Kidney (tissue), 14 donors: ENCODE results near the gene HOXA3. TPM values are rescaled to one million over a fixed set of nuclear protein-coding genes. Genes with fewer than 3 reads are reported as not detected.

Experiments used
- DNase-seq, 5 donors: peaks; one replicate each; pipeline ENCODE4 v3.0.0-alpha.2; 2013 to 2020
- FAIRE-seq: peaks from 2 replicates; lab custom pipeline; 2012; peaks lifted over from hg19 to GRCh38; lab: Jason Lieb, UNC
- H3K27ac ChIP-seq, 2 donors: one replicate each; pipeline ENCODE4 v1.7.0; 2013; ENCODE audit warnings: low read depth in 2 of 2, low read length in 2 of 2, inconsistent platforms in 1 of 2
- H3K27me3 ChIP-seq: one replicate; pipeline ENCODE4 v1.7.1; 2013; ENCODE audit warnings: low read length, inconsistent platforms; ENCODE audit not compliant: control insufficient read depth, insufficient read depth
- H3K36me3 ChIP-seq, 3 donors: one replicate each; pipeline versions ENCODE4 v1.7.0 to v1.7.1; 2013; ENCODE audit warnings: low read length in 3 of 3, control low read depth in 1 of 3, inconsistent platforms in 1 of 3; ENCODE audit not compliant: insufficient read depth in 3 of 3, control insufficient read depth in 2 of 3
- H3K4me1 ChIP-seq, 3 donors: one replicate each; pipeline versions ENCODE4 v1.7.0 to v1.7.1; 2013; ENCODE audit warnings: low read length in 3 of 3, inconsistent platforms in 1 of 3, low read depth in 1 of 3; ENCODE audit not compliant: control insufficient read depth in 2 of 3, insufficient read depth in 2 of 3
- H3K4me3 ChIP-seq, 3 donors: one replicate each; pipeline versions ENCODE4 v1.7.0 to v1.8.1; 2013; ENCODE audit warnings: low read length in 3 of 3, control low read depth in 1 of 3, inconsistent platforms in 1 of 3
- H3K9ac ChIP-seq, 3 donors: one replicate each; pipeline versions ENCODE4 v1.7.0 to v1.7.1; 2013; ENCODE audit warnings: low read length in 3 of 3, control low read depth in 1 of 3, inconsistent platforms in 1 of 3
- H3K9me3 ChIP-seq, 3 donors: one replicate each; pipeline versions ENCODE4 v1.7.0 to v1.7.1; 2013; ENCODE audit warnings: low read length in 3 of 3, control low read depth in 1 of 3, inconsistent platforms in 1 of 3; ENCODE audit not compliant: control insufficient read depth in 2 of 3, insufficient read depth in 1 of 3
- CTCF ChIP-seq: IDR thresholded peaks from 3 replicates; pipeline ENCODE4 v1.5.1; 2012; ENCODE audit warnings: mild to moderate bottlenecking, moderate library complexity, borderline replicate concordance; ENCODE audit not compliant: insufficient read depth; ENCODE audit errors: extremely low read depth
- intact Hi-C: fragments of 100-400 bp; cut with DNase I; formaldehyde crosslinking; loops from one replicate; pipeline ENCODE4 v1.11.1; 2022
- polyA plus RNA-seq: library from polyadenylated mRNA; stranded (reverse); fragments of 350-450 nt; fragmentation: Illumina TruSeq; extraction: RNeasy Lipid Tissue Mini Kit (QIAGEN cat#74804); gene quantifications from one replicate; pipeline ENCODE4 v1.2.3, GENCODE V29; 2014; ENCODE audit warnings: low read depth, low replicate concordance; ENCODE audit not compliant: insufficient read depth
- total RNA-seq: library from RNA; stranded (reverse); fragmentation: NEBNext Ultra II Directional; extraction: Animal tissue kit (Norgen Biotek cat#: 25700); gene quantifications from one replicate; pipeline ENCODE4 v1.2.1, GENCODE V29; 2021
- donor health status: control.
- donor health status: control.
- donor health status: control.
- donor health status: control.
- donor health status: control.
- donor health status: DM: yes; HTN: yes; CAD: no.
- donor health status: Normal renal cell carcinoma (clear cell type).

HOXA3 gene
- total and polyA plus RNA-seq, 2 donors from 2014 or later = 6.3 to 21.2 TPM

DNA sequence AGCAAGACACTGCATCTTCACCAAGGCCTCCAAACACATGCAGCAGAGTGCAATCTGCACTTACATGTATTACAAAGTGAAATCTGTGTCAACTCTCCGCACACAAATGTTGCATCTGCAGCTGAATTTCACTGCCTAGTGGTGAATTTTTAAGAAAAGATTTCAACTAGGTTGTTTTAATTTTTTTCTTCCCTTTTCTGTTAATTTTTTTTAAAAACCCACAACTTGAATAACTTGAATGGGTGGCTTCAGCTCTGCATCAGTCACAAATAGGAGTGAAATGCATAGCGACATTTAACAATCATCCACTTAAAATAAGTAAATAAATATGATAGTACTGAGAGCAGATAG is 41.6 kb upstream of the HOXA3 start:
- FAIRE-seq (no peak), DNase-seq (peak in 1 of 5 donors; percentile 48)
- no peaks in the 10 kb centered on the region for H3K4me1 ChIP-seq
- H3K27ac ChIP-seq = no peak overlapping the region
- no peak for TF ChIP-seq CTCF
- no peak overlapping the region for H3K4me3 ChIP-seq
- no peaks in the 10 kb centered on the region for H3K9me3 ChIP-seq
- peaks cover 73% of the 10 kb centered on the region for H3K27me3 ChIP-seq
- H3K9ac ChIP-seq = no peak overlapping the region
- intact Hi-C loops = no loop called here
- no peaks in the 10 kb centered on the region for H3K36me3 ChIP-seq

- H3K4me1 ChIP-seq = no peaks in the 10 kb centered on the region
- no peak for TF ChIP-seq CTCF
- no peak overlapping the region for H3K27ac ChIP-seq
- H3K9me3 ChIP-seq = no peaks in the 10 kb centered on the region
- no peak overlapping the region for H3K9ac ChIP-seq
- peak overlapping the region in 1 of 3 donors; percentile 32 for H3K4me3 ChIP-seq
- FAIRE-seq (no peak), DNase-seq (peak; percentile 37 to 73 (median 50))
- no peaks in the 10 kb centered on the region for H3K36me3 ChIP-seq
- H3K27me3 ChIP-seq = peaks cover 68% of the 10 kb centered on the region
- intact Hi-C loops = no loop called here
Measured at GRCh38 chr7:27193335-27194001, 41.1 kb upstream of the HOXA3 start.

- peak overlapping the region in 1 of 3 donors; percentile 32 for H3K4me3 ChIP-seq
- FAIRE-seq (no peak), DNase-seq (peak in 4 of 5 donors; percentile 45 to 81 (median 63))
- no peak for TF ChIP-seq CTCF
- H3K9ac ChIP-seq = no peak overlapping the region
- H3K9me3 ChIP-seq = no peaks in the 10 kb centered on the region
- peaks cover 60% of the 10 kb centered on the region for H3K27me3 ChIP-seq
- intact Hi-C loops = no loop called here
- H3K36me3 ChIP-seq = no peaks in the 10 kb centered on the region
- H3K4me1 ChIP-seq = peaks cover 0 to 2% (median 0%) of the 10 kb centered on the region in 3 donors
- no peak overlapping the region for H3K27ac ChIP-seq
Measured at GRCh38 chr7:27192546-27193334, 40.4 kb upstream of the HOXA3 start.
